ENCODE measurements around the gene IQCH.
A peak's percentile ranks its signal among the peaks of the same experiment; 100 is the strongest.

The IQCH gene

GRCh38 chr15:67254238-67255175 lies at the start of gene IQCH, which contains the start of gene AAGAB:
TSS of gene IQCH (plus strand) at chr15:67254786. CDS start at chr15:67254897, 111 bp downstream.
TSS of gene AAGAB (minus strand) at chr15:67254661. CDS start at chr15:67254631, 30 bp downstream.
- Histone ChIP-seq H3K4me3 (ENCODE audit: low read depth, low read length) (peak within 1 kb of the TSS; percentile 73), H3K9me3 (ENCODE audit: control insufficient read depth, insufficient read depth, low read length) (no peaks in the 10 kb centered on the region), H3K4me1 (ENCODE audit: control insufficient read depth, insufficient read depth, low read length) (no peaks in the 10 kb centered on the region), H3K9ac (ENCODE audit: low read depth, low read length) (peak within 1 kb of the TSS; percentile 88), H3K36me3 (ENCODE audit: control insufficient read depth, insufficient read depth, low read length) (no peaks in the 10 kb centered on the region), H3K27me3 (ENCODE audit: control insufficient read depth, insufficient read depth, low read length) (peaks cover 10% of the 10 kb centered on the region)

- Histone ChIP-seq H3K4me1 (ENCODE audit: control insufficient read depth, insufficient read depth, low read length) (no peaks in the 10 kb centered on the region), H3K9ac (ENCODE audit: low read depth, low read length) (no peak overlapping the region), H3K4me3 (ENCODE audit: low read depth, low read length) (no peak overlapping the region), H3K27me3 (ENCODE audit: control insufficient read depth, insufficient read depth, low read length) (no peaks in the 10 kb centered on the region), H3K9me3 (ENCODE audit: control insufficient read depth, insufficient read depth, low read length) (no peaks in the 10 kb centered on the region), H3K36me3 (ENCODE audit: control insufficient read depth, insufficient read depth, low read length) (no peaks in the 10 kb centered on the region)
Measured at GRCh38 chr15:67207555-67208207, 46.9 kb upstream of the IQCH start.

GRCh38 chr15:67208396-67208795 lies 46.2 kb upstream of the IQCH start:
- Histone ChIP-seq H3K4me3 (ENCODE audit: low read depth, low read length) (no peak overlapping the region), H3K9ac (ENCODE audit: low read depth, low read length) (no peak overlapping the region), H3K27me3 (ENCODE audit: control insufficient read depth, insufficient read depth, low read length) (no peaks in the 10 kb centered on the region), H3K9me3 (ENCODE audit: control insufficient read depth, insufficient read depth, low read length) (no peaks in the 10 kb centered on the region), H3K4me1 (ENCODE audit: control insufficient read depth, insufficient read depth, low read length) (no peaks in the 10 kb centered on the region), H3K36me3 (ENCODE audit: control insufficient read depth, insufficient read depth, low read length) (no peaks in the 10 kb centered on the region)

- Histone ChIP-seq H3K27me3 (ENCODE audit: control insufficient read depth, insufficient read depth, low read length) (no peaks in the 10 kb centered on the region), H3K4me1 (ENCODE audit: control insufficient read depth, insufficient read depth, low read length) (no peaks in the 10 kb centered on the region), H3K9ac (ENCODE audit: low read depth, low read length) (no peak overlapping the region), H3K4me3 (ENCODE audit: low read depth, low read length) (no peak overlapping the region), H3K9me3 (ENCODE audit: control insufficient read depth, insufficient read depth, low read length) (no peaks in the 10 kb centered on the region), H3K36me3 (ENCODE audit: control insufficient read depth, insufficient read depth, low read length) (no peaks in the 10 kb centered on the region)
Measured at GRCh38 chr15:67210555-67211168, 43.9 kb upstream of the IQCH start.

GRCh38 chr15:67212684-67213367 lies 41.8 kb upstream of the IQCH start:
- Histone ChIP-seq H3K4me3 (ENCODE audit: low read depth, low read length) (no peak overlapping the region), H3K27me3 (ENCODE audit: control insufficient read depth, insufficient read depth, low read length) (no peaks in the 10 kb centered on the region), H3K9ac (ENCODE audit: low read depth, low read length) (no peak overlapping the region), H3K36me3 (ENCODE audit: control insufficient read depth, insufficient read depth, low read length) (no peaks in the 10 kb centered on the region), H3K9me3 (ENCODE audit: control insufficient read depth, insufficient read depth, low read length) (no peaks in the 10 kb centered on the region), H3K4me1 (ENCODE audit: control insufficient read depth, insufficient read depth, low read length) (no peaks in the 10 kb centered on the region)

GRCh38 chr15:67215102-67215501 lies 39.5 kb upstream of the IQCH start:
- Histone ChIP-seq H3K9me3 (ENCODE audit: control insufficient read depth, insufficient read depth, low read length) (no peaks in the 10 kb centered on the region), H3K27me3 (ENCODE audit: control insufficient read depth, insufficient read depth, low read length) (no peaks in the 10 kb centered on the region), H3K4me1 (ENCODE audit: control insufficient read depth, insufficient read depth, low read length) (no peaks in the 10 kb centered on the region), H3K9ac (ENCODE audit: low read depth, low read length) (no peak overlapping the region), H3K36me3 (ENCODE audit: control insufficient read depth, insufficient read depth, low read length) (no peaks in the 10 kb centered on the region), H3K4me3 (ENCODE audit: low read depth, low read length) (no peak overlapping the region)

GRCh38 chr15:67216859-67217258 lies 37.7 kb upstream of the IQCH start:
- Histone ChIP-seq H3K4me3 (ENCODE audit: low read depth, low read length) (no peak overlapping the region), H3K36me3 (ENCODE audit: control insufficient read depth, insufficient read depth, low read length) (no peaks in the 10 kb centered on the region), H3K9me3 (ENCODE audit: control insufficient read depth, insufficient read depth, low read length) (no peaks in the 10 kb centered on the region), H3K4me1 (ENCODE audit: control insufficient read depth, insufficient read depth, low read length) (no peaks in the 10 kb centered on the region), H3K27me3 (ENCODE audit: control insufficient read depth, insufficient read depth, low read length) (no peaks in the 10 kb centered on the region), H3K9ac (ENCODE audit: low read depth, low read length) (no peak overlapping the region)

- H3K36me3 ChIP-seq (ENCODE audit: control insufficient read depth, insufficient read depth, low read length), result no peaks in the 10 kb centered on the region
- no peaks in the 10 kb centered on the region for H3K9me3 ChIP-seq (ENCODE audit: control insufficient read depth, insufficient read depth, low read length)
- no peak overlapping the region for H3K9ac ChIP-seq (ENCODE audit: low read depth, low read length)
- H3K27me3 ChIP-seq (ENCODE audit: control insufficient read depth, insufficient read depth, low read length), result no peaks in the 10 kb centered on the region
- no peak overlapping the region for H3K4me3 ChIP-seq (ENCODE audit: low read depth, low read length)
- H3K4me1 ChIP-seq (ENCODE audit: control insufficient read depth, insufficient read depth, low read length), result no peaks in the 10 kb centered on the region
Measured at GRCh38 chr15:67218428-67218827, 36.2 kb upstream of the IQCH start.

- Histone ChIP-seq H3K4me3 (ENCODE audit: low read depth, low read length) (no peak overlapping the region), H3K9me3 (ENCODE audit: control insufficient read depth, insufficient read depth, low read length) (no peaks in the 10 kb centered on the region), H3K4me1 (ENCODE audit: control insufficient read depth, insufficient read depth, low read length) (no peaks in the 10 kb centered on the region), H3K27me3 (ENCODE audit: control insufficient read depth, insufficient read depth, low read length) (no peaks in the 10 kb centered on the region), H3K9ac (ENCODE audit: low read depth, low read length) (no peak overlapping the region), H3K36me3 (ENCODE audit: control insufficient read depth, insufficient read depth, low read length) (no peaks in the 10 kb centered on the region)
Measured at GRCh38 chr15:67219288-67219687, 35.3 kb upstream of the IQCH start.

- H3K9ac ChIP-seq (ENCODE audit: low read depth, low read length), result no peak overlapping the region
- no peaks in the 10 kb centered on the region for H3K4me1 ChIP-seq (ENCODE audit: control insufficient read depth, insufficient read depth, low read length)
- H3K27me3 ChIP-seq (ENCODE audit: control insufficient read depth, insufficient read depth, low read length), result no peaks in the 10 kb centered on the region
- no peak overlapping the region for H3K4me3 ChIP-seq (ENCODE audit: low read depth, low read length)
- H3K9me3 ChIP-seq (ENCODE audit: control insufficient read depth, insufficient read depth, low read length), result no peaks in the 10 kb centered on the region
- H3K36me3 ChIP-seq (ENCODE audit: control insufficient read depth, insufficient read depth, low read length), result no peaks in the 10 kb centered on the region
Measured at GRCh38 chr15:67224889-67225288, 29.7 kb upstream of the IQCH start.

- no peaks in the 10 kb centered on the region for H3K27me3 ChIP-seq (ENCODE audit: control insufficient read depth, insufficient read depth, low read length)
- no peaks in the 10 kb centered on the region for H3K36me3 ChIP-seq (ENCODE audit: control insufficient read depth, insufficient read depth, low read length)
- H3K4me1 ChIP-seq (ENCODE audit: control insufficient read depth, insufficient read depth, low read length), result no peaks in the 10 kb centered on the region
- no peak overlapping the region for H3K4me3 ChIP-seq (ENCODE audit: low read depth, low read length)
- H3K9ac ChIP-seq (ENCODE audit: low read depth, low read length), result no peak overlapping the region
- H3K9me3 ChIP-seq (ENCODE audit: control insufficient read depth, insufficient read depth, low read length), result no peaks in the 10 kb centered on the region
Measured at GRCh38 chr15:67225336-67225735, 29.2 kb upstream of the IQCH start.

Data from iPS-15b (cell line).